DMS 273 treated with DMSO at 0.1 percent for 48 hours (cell line): ENCODE results near the gene NUBPL.
"Not testable (repeated sequence)": the region's sequence is repeated elsewhere in the genome, so short reads cannot be mapped to it uniquely, and the experiment has no call there.

Experiments used
- DNase-seq: peaks from one replicate; lab custom pipeline; 2025; lab: John Stamatoyannopoulos, UW

The NUBPL gene

GRCh38 chr14:31745741-31746140, 184.5 kb downstream of the NUBPL start:
- DNase-seq: no peak

DNA sequence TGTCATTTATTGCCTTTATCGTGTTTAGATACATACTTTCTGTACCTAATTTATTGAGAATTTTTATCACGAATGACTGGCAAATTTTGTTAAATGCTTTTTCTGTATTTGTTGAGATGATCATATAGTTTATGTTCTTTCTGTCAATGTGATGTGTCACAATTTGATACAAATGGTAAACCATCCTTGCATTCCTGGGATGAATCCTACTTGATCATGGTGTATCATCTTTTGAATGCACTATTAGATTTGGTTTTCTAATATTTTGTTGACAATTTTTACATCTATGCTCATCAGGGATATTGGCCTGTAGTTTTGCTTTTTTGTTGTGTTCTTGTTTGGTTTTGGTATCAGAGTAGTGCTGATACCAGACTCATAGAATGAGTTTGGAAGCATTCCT, 185.1 kb downstream of the NUBPL start:
- DNase-seq: no peak

DNA sequence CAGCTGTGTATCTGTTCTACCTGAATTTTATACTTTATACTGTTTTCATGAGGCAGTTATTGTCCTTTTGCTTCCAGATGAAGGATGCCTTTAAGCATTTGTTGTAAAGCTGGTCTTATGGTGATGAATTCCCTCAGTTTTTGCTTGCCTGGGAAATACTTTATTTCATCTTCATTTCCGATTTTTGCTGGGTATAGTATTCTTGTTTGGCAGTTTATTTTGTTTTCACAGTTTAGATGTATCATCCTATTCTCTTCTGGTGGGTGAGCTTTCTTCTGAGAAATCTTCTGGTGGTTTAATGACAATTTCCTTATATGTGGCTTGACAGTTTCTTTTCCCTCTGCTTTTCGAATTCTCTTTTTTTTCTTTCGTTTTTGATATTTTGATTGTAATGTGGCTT, 188.1 kb downstream of the NUBPL start:
- no peak for DNase-seq

GRCh38 chr14:31751047-31751446, 189.8 kb downstream of the NUBPL start:
- not testable (repeated sequence) for DNase-seq

- no peak for DNase-seq
Observed at GRCh38 chr14:31752867-31753661, 191.9 kb downstream of the NUBPL start.

GRCh38 chr14:31758941-31759340, 197.7 kb downstream of the NUBPL start:
- DNase-seq: no peak

GRCh38 chr14:31760277-31760676, 199.1 kb downstream of the NUBPL start:
- DNase-seq: no peak

GRCh38 chr14:31761325-31761724, 200.1 kb downstream of the NUBPL start:
- DNase-seq: no peak

DNA sequence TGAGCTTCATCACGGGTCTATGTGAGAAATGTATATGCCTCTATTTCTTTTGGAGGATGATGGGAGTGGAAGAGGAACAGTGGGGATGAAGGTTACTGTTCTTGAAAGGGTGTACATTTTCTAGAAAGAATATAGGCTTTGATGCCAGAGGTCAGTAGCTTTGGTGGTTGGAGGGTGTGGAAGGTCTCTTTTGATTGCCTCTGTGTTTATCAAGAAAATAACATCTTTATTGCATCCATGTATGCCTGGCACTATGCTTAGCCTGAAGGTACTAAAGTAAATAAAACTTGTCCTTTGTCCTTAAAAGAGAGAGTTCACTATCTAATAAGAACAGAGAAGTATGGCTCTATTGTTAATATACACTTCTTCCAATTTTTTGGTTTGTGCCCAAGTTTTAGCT, 201.8 kb downstream of the NUBPL start:
- DNase-seq: no peak

GRCh38 chr14:31766315-31766892, 205.2 kb downstream of the NUBPL start:
- DNase-seq: no peak

GRCh38 chr14:31768355-31768754, 207.2 kb downstream of the NUBPL start:
- DNase-seq: no peak

DNA sequence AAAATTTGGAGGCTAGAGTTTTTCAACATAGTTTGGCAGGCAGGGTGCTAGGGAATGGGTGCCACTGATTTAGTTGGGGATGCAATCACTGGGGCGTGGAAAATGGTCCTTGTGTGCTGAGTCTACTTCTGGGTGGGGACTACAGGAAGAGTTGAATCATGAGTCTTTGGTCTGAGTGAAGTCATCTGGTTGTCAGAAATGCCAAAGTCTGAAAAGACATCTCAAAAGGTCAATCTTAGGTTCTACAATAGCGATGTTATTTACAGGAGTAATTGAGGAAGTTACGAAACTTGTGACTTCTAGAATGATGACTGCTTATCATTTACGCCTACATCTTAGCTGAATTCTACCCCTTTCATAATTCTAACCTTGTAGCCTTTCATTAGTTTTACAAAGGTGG, 209.1 kb downstream of the NUBPL start:
- DNase-seq: no peak

GRCh38 chr14:31774567-31774966, 213.4 kb downstream of the NUBPL start:
- DNase-seq: no peak

DNA sequence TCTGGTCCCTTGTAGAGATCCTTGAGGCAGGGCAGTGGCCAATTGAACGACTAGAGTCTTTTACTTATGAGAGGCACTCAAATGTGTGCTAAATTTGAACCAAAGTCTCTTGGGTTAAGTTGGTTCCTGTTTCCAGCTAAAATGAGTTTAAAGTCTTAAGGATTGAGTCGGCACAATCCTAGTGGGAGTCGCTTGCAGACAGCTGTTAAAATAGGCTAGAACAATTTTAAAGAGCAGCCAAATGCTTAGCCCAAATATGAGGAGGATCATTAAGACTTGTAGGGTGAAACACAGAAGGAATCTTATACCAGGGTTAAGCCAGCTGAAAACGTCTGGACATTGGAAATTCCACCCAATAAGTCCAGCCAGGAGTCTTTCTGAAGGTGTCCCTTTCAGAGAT, 216.1 kb downstream of the NUBPL start:
- no peak for DNase-seq

DNA sequence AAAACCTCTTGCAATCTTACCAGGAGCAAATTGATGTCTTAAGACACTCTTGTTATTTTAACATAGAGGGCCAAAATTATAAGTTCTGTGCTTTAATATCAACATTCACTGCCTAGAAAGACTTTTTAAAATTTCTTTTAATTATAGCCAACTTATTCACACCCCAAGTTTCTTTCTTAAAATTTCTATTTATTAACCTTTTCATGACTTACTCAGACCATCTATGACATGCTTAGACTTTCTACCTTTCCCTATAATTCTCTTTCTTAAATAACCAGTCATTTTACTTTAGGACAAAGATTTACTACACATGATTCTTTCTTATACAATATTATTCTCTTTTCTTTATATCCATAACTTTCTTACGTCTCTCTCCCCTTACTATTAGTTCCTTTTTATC, 220.4 kb downstream of the NUBPL start:
- DNase-seq: no peak

- no peak for DNase-seq
Observed at GRCh38 chr14:31785574-31785973, 224.4 kb downstream of the NUBPL start.

- no peak for DNase-seq
Observed at GRCh38 chr14:31787377-31787776, 226.2 kb downstream of the NUBPL start.

DNA sequence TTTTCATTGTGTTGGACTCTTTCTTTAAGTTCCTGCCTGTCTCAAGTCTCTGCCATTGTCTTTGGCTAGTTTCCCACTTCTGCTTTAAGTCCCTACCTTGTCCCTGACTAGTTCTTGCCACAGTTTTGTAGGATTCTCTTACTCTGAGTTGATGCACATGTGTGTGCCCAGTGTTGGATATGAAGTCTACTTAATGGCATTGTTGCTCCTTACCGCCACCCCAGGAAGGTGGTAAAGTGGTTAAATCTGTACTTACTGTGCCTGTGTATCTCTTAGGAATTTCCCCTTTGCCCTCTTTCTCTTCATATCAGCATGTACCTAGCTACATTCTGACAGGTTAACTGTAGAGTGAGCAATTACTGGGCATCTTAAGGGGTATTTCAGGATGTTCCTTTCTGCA, 227.1 kb downstream of the NUBPL start:
- no peak for DNase-seq

DNA sequence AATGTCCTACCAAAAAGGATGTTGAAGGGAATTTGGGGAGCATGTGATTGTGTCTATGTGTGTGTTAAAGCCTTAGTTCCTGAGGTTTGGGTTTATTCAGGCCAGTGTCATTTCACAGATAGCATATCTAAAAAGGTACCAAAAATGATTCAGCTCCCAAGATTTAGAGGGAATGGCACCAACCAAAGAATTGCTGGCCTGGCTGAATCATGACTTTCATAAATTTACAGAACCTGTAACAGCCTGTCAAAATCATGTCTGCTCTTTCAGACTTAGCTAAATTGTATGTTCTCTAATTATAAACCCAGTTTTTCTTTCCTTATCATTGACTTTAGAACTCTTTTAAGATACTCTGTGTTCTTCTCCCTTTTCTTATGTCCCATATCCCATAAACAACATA, 231.5 kb downstream of the NUBPL start:
- no peak for DNase-seq

- DNase-seq: not testable (repeated sequence)
Observed at GRCh38 chr14:31797946-31798345, 236.7 kb downstream of the NUBPL start.

DNA sequence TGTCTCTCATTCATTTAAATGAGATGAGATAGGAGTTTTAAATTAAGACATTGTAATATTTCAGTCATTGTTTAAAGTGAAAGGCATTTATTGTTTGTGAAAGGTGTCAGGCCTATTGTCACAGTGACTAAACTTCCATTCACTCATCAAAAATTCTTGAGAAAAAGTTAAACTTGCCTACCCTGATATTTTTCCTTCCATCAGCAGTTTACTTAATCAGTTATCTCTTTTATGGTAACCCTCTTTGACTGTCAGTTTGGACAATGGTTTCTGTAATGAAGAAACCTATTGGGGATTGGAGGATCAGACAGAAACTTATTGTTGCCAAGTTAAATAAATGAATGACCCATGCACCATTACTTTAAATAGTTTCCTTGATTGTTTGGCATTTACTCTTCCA, 241.6 kb downstream of the NUBPL start:
- no peak for DNase-seq

DNA sequence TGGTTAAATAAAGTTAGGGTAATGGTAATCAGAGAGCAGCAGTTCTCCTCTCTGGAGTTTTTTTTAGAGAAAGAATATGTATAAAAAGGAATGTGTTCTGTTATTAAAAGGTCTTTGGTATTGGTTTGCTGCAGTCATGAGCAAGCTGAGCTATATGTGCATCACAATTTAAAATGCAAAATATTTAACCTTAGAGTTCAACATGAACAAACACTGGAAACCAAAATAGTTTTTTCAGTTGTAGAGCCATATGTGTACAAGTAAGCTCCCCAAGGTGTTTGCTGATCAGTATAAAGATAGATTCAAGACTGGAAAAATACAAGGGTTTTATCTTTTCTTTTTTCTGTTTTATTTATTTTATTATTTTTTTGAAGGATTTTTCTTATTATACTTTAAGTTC, 245.0 kb downstream of the NUBPL start:
- DNase-seq: no peak

- not testable (repeated sequence) for DNase-seq
Observed at GRCh38 chr14:31811693-31812628, 250.8 kb downstream of the NUBPL start.
